ENCODE measurements around the gene WDR5B. TPM values are rescaled to one million over a fixed set of nuclear protein-coding genes. Genes with fewer than 3 reads are reported as not detected.

WDR5B gene
- total and polyA plus RNA-seq, 2 donors (not counting 3 experiments of a cell fraction or from before 2014, with no cell fraction given): 1.8 to 3.7 TPM

- Histone ChIP-seq H3K4me3 (replicated peaks in 1 of 3; ENCODE audit: insufficient read depth in 1 of 3, low read depth in 1 of 3, low read length in 3 of 3) (no peak overlapping the region), H3K36me3 (ENCODE audit: control insufficient read depth in 2 of 2, extremely low read depth in 1 of 2, insufficient read depth in 2 of 2, low read length in 2 of 2) (peaks cover 5 to 9% of the 10 kb centered on the region in 2 experiments), H3K27me3 (ENCODE audit: control insufficient read depth in 2 of 2, insufficient read depth in 2 of 2, low read length in 2 of 2) (no peaks in the 10 kb centered on the region), H4K20me1 (replicated peaks; ENCODE audit: control insufficient read depth, extremely low read depth, insufficient read depth, low read length) (no peaks in the 10 kb centered on the region), H3K9ac (replicated peaks; ENCODE audit: extremely low read depth, insufficient read depth, low read length) (no peak overlapping the region), H3K4me1 (ENCODE audit: control insufficient read depth, extremely low read depth, insufficient read depth, low read length) (peaks cover 2% of the 10 kb centered on the region), H3K4me2 (ENCODE audit: insufficient read depth, low read length) (no peak overlapping the region), H3K79me2 (ENCODE audit: control insufficient read depth, insufficient read depth, low read length) (no peaks in the 10 kb centered on the region), H3K9me1 (replicated peaks; ENCODE audit: control insufficient read depth, extremely low read depth, insufficient read depth, low read length) (no peaks in the 10 kb centered on the region), H3K9me3 (replicated peaks; ENCODE audit: control insufficient read depth, insufficient read depth, low read length) (no peaks in the 10 kb centered on the region), H2AFZ (ENCODE audit: low read depth, low read length) (no peak overlapping the region), H3K27ac (ENCODE audit: insufficient read depth, low read depth, low read length) (no peak overlapping the region)
- intact Hi-C loops (cut with micrococcal nuclease) (no loop called here), dilution Hi-C loops (cut with MboI; ENCODE audit: extremely low pct_ligation_motif_present, low sequenced_read_pairs) (no loop called here)
- BruUV-seq (replicated peaks): no TSS peak
- FAIRE-seq: no peak
- ChIA-PET CTCF (interaction anchor here (0.9 kb wide), 2 partner anchors 11 to 29 kb away, joined by 3 to 5 read pairs; no protein-coding TSS in a partner anchor), POLR2A (no interaction called here)
- TF ChIP-seq JUN (IDR thresholded peaks at IDR 0.05; ENCODE audit: borderline replicate concordance, insufficient read depth, insufficient read length, low read depth) (no peak), GATA2 (IDR thresholded peaks at IDR 0.05; ENCODE audit: insufficient read depth, insufficient read length, low read depth, low read length) (no peak), MAX (IDR thresholded peaks at IDR 0.05; ENCODE audit: insufficient read depth, insufficient read length) (no peak), POLR2AphosphoS5 (IDR thresholded peaks at IDR 0.05; ENCODE audit: insufficient read depth, low read depth, low read length) (no peak), POLR2A (IDR thresholded peaks at IDR 0.05; ENCODE audit: low read depth, low read length) (no peak), CTCF (IDR thresholded peaks at IDR 0.05; ENCODE audit: extremely low read depth in 1 of 2, insufficient read depth in 1 of 2, low read depth in 1 of 2, low read length in 2 of 2) (no peak), EZH2 (IDR thresholded peaks at IDR 0.05; ENCODE audit: borderline replicate concordance, low read depth, low read length, severe bottlenecking) (no peak), MYC (IDR thresholded peaks at IDR 0.05; ENCODE audit: low read depth, low read length) (no peak), FOS (IDR thresholded peaks at IDR 0.05; ENCODE audit: borderline replicate concordance, insufficient read depth, low read length) (no peak)
- no peak for DNase-seq (ENCODE audit: low read depth, low spot score)
Observed at GRCh38 chr3:122421101-122421500, 5.2 kb upstream of the WDR5B start.

All from endothelial cell of umbilical vein (primary cell).